NB4 (cell line): ENCODE data around the gene SV2C.

Experiments
- MYC ChIP-seq: IDR thresholded peaks from 2 replicates; pipeline ENCODE4 v1.6.1; 2011; ENCODE audit warnings: low read depth, low read length
- POLR2A ChIP-seq: IDR thresholded peaks from 2 replicates; pipeline ENCODE4 v1.6.1; 2011; ENCODE audit warnings: mild to moderate bottlenecking; ENCODE audit not compliant: insufficient read length; ENCODE audit errors: extremely low read depth
- TF ChIP-seq, protein P1 (sequence below): IDR thresholded peaks from one replicate; pipeline ENCODE4 v1.5.1; 2012; ENCODE audit warnings: low read depth, low read length
- TF ChIP-seq, protein P2 (sequence below): IDR thresholded peaks from 2 replicates; pipeline ENCODE4 v1.6.1; 2011; ENCODE audit warnings: low read depth, low read length

DNA sequence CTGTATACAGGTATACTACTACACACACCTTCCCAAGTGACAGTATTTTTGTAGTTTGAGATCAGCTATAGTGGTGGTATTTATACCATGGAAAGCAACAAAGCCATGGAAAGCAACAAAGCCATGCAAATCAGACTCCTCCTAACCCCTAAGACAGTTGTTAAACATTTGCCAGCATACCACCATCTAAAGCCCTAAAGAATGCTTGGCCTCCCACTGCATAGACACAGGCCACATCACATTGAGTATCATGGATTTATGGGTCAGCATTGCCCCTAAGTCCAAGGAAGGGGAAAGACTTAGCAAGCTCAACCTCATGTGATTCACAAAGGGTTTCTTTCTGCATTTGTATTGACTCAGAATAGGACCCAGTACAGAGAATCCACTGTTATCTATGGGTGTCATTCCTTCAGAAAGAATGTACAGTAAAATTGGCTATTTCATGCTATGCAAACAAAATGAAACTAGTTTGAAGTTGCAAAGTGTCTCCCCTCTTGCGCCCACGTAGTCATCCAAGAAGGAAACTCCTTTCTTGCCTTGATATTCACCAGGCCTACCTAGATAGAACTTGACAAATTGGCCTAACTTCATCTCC, 249.5 kb downstream of the SV2C start:
- TF ChIP-seq, protein P1, sequence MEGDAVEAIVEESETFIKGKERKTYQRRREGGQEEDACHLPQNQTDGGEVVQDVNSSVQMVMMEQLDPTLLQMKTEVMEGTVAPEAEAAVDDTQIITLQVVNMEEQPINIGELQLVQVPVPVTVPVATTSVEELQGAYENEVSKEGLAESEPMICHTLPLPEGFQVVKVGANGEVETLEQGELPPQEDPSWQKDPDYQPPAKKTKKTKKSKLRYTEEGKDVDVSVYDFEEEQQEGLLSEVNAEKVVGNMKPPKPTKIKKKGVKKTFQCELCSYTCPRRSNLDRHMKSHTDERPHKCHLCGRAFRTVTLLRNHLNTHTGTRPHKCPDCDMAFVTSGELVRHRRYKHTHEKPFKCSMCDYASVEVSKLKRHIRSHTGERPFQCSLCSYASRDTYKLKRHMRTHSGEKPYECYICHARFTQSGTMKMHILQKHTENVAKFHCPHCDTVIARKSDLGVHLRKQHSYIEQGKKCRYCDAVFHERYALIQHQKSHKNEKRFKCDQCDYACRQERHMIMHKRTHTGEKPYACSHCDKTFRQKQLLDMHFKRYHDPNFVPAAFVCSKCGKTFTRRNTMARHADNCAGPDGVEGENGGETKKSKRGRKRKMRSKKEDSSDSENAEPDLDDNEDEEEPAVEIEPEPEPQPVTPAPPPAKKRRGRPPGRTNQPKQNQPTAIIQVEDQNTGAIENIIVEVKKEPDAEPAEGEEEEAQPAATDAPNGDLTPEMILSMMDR = no peak
- TF ChIP-seq POLR2A (no peak), MYC (no peak)
- TF ChIP-seq, protein P2, sequence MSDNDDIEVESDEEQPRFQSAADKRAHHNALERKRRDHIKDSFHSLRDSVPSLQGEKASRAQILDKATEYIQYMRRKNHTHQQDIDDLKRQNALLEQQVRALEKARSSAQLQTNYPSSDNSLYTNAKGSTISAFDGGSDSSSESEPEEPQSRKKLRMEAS = no peak
